Upper lobe of right lung (tissue), 1 donor: ENCODE results near the gene MYO18A. TPM values are rescaled to one million over a fixed set of nuclear protein-coding genes. Genes with fewer than 3 reads are reported as not detected.
"Not testable (repeated sequence)": the region's sequence is repeated elsewhere in the genome, so short reads cannot be mapped to it uniquely, and the experiment has no call there.

ENCODE experiments used
- ATAC-seq: fragments of 200-7000 bp; cut with Tn5 transposase; one replicate; pipeline ENCODE4 v1.9.1; 2020; ENCODE audit warnings: mild to moderate bottlenecking, moderate library complexity
- DNase-seq: peaks from one replicate; pipeline ENCODE4 v3.0.0-alpha.2; 2020
- H3K27ac ChIP-seq: fragments of 200-600 bp; one replicate; pipeline ENCODE4 v1.8.0; 2022
- H3K27me3 ChIP-seq: fragments of 200-600 bp; one replicate; pipeline ENCODE4 v1.8.0; 2022; ENCODE audit warnings: mild to moderate bottlenecking
- H3K36me3 ChIP-seq: fragments of 200-600 bp; one replicate; pipeline ENCODE4 v1.8.0; 2022
- H3K4me1 ChIP-seq: fragments of 200-600 bp; one replicate; pipeline ENCODE4 v1.8.0; 2022
- H3K4me3 ChIP-seq: fragments of 200-600 bp; one replicate; pipeline ENCODE4 v1.8.0; 2022; ENCODE audit warnings: mild to moderate bottlenecking
- H3K9me3 ChIP-seq: fragments of 200-600 bp; one replicate; pipeline ENCODE4 v1.8.0; 2022
- intact Hi-C: fragments of 100-400 bp; cut with DNase I; formaldehyde crosslinking; loops from one replicate; pipeline ENCODE4 v1.11.0; 2022
- total RNA-seq: library from RNA; stranded (reverse); fragmentation: NEBNext Ultra II Directional; extraction: Animal tissue kit (Norgen Biotek cat#: 25700); gene quantifications from one replicate; pipeline ENCODE4 v1.2.1, GENCODE V29; 2021
- TF ChIP-seq, protein P1 (sequence below): fragments of 200-600 bp; IDR thresholded peaks from one replicate; pipeline ENCODE4 v1.8.0; 2022; ENCODE audit warnings: antibody characterized with exemption
- donor health status: DM: no; HTN: yes; CAD: no; lungs with severe emphysema.

The MYO18A gene
- total RNA-seq, 1 donor from 2014 or later: 51.0 TPM

DNA sequence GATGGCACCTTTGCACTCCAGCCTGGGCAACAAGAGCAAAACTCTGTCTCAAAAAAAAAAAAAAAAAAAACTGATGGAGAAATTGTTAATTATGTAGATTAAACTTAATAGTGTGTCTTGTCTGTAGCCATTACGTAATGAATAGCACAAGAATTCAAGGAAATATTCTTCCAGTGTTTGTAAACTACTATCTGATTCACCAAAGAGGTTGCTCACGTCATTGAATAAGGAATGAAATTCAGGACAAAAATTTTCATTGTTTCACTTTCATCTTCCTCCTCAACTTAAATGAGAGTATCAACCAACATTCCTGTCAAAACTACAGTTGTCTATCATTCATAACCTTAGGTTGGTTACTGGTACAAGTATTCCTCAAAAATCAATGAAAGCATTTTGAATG is 30.7 kb upstream of the MYO18A start:
- DNase-seq: no peak

GRCh38 chr17:29209073-29209472 is 28.9 kb upstream of the MYO18A start:
- H3K4me1 ChIP-seq: no peaks in the 10 kb centered on the region
- DNase-seq (no peak), ATAC-seq (no peak)
- TF ChIP-seq, protein P1, sequence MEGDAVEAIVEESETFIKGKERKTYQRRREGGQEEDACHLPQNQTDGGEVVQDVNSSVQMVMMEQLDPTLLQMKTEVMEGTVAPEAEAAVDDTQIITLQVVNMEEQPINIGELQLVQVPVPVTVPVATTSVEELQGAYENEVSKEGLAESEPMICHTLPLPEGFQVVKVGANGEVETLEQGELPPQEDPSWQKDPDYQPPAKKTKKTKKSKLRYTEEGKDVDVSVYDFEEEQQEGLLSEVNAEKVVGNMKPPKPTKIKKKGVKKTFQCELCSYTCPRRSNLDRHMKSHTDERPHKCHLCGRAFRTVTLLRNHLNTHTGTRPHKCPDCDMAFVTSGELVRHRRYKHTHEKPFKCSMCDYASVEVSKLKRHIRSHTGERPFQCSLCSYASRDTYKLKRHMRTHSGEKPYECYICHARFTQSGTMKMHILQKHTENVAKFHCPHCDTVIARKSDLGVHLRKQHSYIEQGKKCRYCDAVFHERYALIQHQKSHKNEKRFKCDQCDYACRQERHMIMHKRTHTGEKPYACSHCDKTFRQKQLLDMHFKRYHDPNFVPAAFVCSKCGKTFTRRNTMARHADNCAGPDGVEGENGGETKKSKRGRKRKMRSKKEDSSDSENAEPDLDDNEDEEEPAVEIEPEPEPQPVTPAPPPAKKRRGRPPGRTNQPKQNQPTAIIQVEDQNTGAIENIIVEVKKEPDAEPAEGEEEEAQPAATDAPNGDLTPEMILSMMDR: no peak
- no peak overlapping the region for H3K27ac ChIP-seq
- no peaks in the 10 kb centered on the region for H3K27me3 ChIP-seq
- intact Hi-C loops: no loop called here
- no peaks in the 10 kb centered on the region for H3K36me3 ChIP-seq
- no peaks in the 10 kb centered on the region for H3K9me3 ChIP-seq
- H3K4me3 ChIP-seq: no peak overlapping the region

More for the DNA sequence above, 30.7 kb upstream of the MYO18A start:
- H3K36me3 ChIP-seq: no peaks in the 10 kb centered on the region
- H3K4me1 ChIP-seq: no peaks in the 10 kb centered on the region
- intact Hi-C loops: no loop called here
- no peaks in the 10 kb centered on the region for H3K27me3 ChIP-seq
- H3K9me3 ChIP-seq: no peaks in the 10 kb centered on the region
- H3K27ac ChIP-seq: no peak overlapping the region
- TF ChIP-seq, protein P1: no peak
- no peak overlapping the region for H3K4me3 ChIP-seq
- ATAC-seq: no peak

- no peaks in the 10 kb centered on the region for H3K27me3 ChIP-seq
- H3K9me3 ChIP-seq: no peaks in the 10 kb centered on the region
- ATAC-seq (no peak), DNase-seq (no peak)
- no peak overlapping the region for H3K27ac ChIP-seq
- no peaks in the 10 kb centered on the region for H3K36me3 ChIP-seq
- H3K4me3 ChIP-seq: no peak overlapping the region
- TF ChIP-seq, protein P1: no peak
- no peaks in the 10 kb centered on the region for H3K4me1 ChIP-seq
- intact Hi-C loops: no loop called here
Measured at GRCh38 chr17:29207975-29208374, 27.8 kb upstream of the MYO18A start.

DNA sequence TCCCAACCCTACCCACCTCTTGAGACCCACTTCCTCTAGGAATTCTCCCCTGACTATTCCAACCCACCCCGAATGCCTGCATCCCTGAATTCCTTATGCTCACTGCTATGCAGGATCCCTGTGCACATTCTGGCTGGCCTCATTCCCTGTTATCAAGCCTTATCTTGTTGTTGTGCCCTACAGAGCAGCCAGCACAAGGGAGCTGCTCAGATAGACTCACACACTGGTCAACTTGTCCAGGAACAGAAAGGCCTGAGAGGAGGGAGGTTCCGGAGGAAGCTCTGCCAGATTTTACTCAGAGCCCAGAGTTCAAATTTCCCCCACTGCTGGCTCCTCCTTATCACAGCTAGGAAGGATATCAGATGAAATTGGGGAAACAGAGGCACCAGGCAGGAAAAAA is 24.8 kb upstream of the MYO18A start:
- no peak for DNase-seq
- Histone ChIP-seq H3K36me3 (no peaks in the 10 kb centered on the region), H3K4me1 (no peaks in the 10 kb centered on the region), H3K27ac (no peak overlapping the region), H3K9me3 (no peaks in the 10 kb centered on the region), H3K4me3 (no peak overlapping the region), H3K27me3 (no peaks in the 10 kb centered on the region)
- intact Hi-C loops: no loop called here
- ATAC-seq: no peak
- TF ChIP-seq, protein P1: no peak

GRCh38 chr17:29204068-29204804 is 24.0 kb upstream of the MYO18A start:
- DNase-seq, H3K36me3 ChIP-seq, H3K27ac ChIP-seq, H3K27me3 ChIP-seq, H3K4me3 ChIP-seq, H3K4me1 ChIP-seq, intact Hi-C loops, H3K9me3 ChIP-seq: not testable (repeated sequence)
- peak; percentile 61 for ATAC-seq

DNA sequence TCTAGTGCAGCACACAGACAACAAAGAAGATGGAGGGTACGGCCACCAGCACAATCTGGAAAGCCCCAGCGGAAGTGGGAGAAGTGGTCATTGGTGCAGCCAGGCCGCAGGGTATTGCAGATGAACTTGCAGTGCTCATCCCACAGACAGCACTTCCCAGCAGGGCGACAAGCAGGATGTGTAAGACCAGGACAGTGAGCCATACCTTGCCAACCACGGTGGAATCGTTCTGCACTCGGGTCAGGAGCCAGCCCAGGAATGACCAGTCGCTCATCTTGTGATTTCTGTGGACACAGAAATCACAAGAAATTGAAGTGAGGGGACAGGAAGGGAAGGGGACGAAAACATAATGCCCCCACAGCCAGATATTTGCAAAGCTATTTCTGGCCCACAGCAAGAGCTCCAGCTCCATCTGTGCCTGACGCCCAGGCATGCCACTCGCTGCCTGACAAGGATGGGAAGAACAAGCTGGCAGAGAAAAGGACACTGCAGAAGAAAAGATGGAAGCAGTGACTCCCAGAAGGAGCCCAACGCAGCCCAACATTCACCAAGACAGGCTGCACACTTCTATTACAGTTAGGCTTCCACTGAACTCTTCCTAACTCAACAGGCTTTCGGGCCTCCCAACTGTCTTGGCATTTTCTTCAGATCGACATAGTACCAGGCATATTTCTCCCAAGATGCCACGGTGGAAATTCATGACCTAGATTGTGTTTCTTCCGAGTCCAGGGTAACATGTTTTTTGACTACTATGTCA is 17.5 kb upstream of the MYO18A start:
- H3K4me3 ChIP-seq: no peak overlapping the region
- DNase-seq (no peak), ATAC-seq (no peak)
- no peaks in the 10 kb centered on the region for H3K4me1 ChIP-seq
- H3K36me3 ChIP-seq: no peaks in the 10 kb centered on the region
- intact Hi-C loops: no loop called here
- no peak overlapping the region for H3K27ac ChIP-seq
- no peaks in the 10 kb centered on the region for H3K9me3 ChIP-seq
- H3K27me3 ChIP-seq: no peaks in the 10 kb centered on the region
- TF ChIP-seq, protein P1: no peak
